ENCODE data around the gene RBMS2. TPM values are rescaled to one million over a fixed set of nuclear protein-coding genes. Genes with fewer than 3 reads are reported as not detected.

Gene RBMS2
- total and polyA plus RNA-seq, 9 of the 15 experiments (the other 6 are each of a cell fraction or from before 2014, with no cell fraction given), result 0.08 to 10.5 (median 0.31) TPM

DNA sequence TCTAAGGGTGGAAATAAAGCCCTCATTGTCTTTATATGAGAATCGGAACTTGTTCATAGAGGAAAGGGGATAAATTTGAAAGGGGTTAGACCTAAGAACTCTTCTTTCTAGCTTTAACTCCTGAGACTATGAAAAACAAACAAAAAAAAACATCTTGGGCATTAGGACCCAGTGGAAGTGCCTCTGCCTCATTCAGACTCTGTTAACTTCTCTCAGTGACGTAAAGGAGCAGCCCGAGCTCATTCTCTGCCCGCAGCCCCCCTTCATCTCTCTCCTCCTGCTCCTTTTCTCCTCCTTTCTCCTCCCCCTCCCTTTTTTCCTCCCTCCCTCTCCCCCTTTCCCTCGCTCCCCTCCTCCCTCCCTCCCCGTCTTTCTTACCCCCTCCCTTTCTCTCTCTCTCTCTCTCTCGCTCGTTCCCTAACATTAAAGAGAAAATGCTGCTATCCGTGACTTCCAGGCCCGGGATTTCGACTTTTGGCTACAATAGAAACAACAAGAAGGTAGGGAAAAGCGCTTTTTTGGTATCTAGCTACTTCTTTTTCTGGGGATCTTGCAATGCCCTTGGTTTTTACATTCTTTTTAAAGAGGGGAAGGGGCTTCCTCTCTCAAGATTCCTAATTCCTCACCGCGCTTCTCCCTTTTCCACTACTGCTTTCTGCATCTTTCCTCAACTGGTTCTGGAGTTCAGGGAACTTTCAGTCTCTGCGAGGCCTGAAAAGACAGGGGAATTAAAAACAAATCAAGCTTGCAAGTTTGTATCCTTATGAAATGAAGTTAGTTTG is at the start of gene RBMS2 (continued):
- TF ChIP-seq, protein P1, sequence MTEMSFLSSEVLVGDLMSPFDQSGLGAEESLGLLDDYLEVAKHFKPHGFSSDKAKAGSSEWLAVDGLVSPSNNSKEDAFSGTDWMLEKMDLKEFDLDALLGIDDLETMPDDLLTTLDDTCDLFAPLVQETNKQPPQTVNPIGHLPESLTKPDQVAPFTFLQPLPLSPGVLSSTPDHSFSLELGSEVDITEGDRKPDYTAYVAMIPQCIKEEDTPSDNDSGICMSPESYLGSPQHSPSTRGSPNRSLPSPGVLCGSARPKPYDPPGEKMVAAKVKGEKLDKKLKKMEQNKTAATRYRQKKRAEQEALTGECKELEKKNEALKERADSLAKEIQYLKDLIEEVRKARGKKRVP (CRISPR knock-in tag; IDR thresholded peaks at IDR 0.05), result no peak
- TF ChIP-seq, protein P2, sequence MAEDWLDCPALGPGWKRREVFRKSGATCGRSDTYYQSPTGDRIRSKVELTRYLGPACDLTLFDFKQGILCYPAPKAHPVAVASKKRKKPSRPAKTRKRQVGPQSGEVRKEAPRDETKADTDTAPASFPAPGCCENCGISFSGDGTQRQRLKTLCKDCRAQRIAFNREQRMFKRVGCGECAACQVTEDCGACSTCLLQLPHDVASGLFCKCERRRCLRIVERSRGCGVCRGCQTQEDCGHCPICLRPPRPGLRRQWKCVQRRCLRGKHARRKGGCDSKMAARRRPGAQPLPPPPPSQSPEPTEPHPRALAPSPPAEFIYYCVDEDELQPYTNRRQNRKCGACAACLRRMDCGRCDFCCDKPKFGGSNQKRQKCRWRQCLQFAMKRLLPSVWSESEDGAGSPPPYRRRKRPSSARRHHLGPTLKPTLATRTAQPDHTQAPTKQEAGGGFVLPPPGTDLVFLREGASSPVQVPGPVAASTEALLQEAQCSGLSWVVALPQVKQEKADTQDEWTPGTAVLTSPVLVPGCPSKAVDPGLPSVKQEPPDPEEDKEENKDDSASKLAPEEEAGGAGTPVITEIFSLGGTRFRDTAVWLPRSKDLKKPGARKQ (CRISPR knock-in tag; IDR thresholded peaks at IDR 0.05), result no peak
- no peak for TF ChIP-seq ZSCAN29 (IDR thresholded peaks at IDR 0.05)
- TF ChIP-seq, protein P3, sequence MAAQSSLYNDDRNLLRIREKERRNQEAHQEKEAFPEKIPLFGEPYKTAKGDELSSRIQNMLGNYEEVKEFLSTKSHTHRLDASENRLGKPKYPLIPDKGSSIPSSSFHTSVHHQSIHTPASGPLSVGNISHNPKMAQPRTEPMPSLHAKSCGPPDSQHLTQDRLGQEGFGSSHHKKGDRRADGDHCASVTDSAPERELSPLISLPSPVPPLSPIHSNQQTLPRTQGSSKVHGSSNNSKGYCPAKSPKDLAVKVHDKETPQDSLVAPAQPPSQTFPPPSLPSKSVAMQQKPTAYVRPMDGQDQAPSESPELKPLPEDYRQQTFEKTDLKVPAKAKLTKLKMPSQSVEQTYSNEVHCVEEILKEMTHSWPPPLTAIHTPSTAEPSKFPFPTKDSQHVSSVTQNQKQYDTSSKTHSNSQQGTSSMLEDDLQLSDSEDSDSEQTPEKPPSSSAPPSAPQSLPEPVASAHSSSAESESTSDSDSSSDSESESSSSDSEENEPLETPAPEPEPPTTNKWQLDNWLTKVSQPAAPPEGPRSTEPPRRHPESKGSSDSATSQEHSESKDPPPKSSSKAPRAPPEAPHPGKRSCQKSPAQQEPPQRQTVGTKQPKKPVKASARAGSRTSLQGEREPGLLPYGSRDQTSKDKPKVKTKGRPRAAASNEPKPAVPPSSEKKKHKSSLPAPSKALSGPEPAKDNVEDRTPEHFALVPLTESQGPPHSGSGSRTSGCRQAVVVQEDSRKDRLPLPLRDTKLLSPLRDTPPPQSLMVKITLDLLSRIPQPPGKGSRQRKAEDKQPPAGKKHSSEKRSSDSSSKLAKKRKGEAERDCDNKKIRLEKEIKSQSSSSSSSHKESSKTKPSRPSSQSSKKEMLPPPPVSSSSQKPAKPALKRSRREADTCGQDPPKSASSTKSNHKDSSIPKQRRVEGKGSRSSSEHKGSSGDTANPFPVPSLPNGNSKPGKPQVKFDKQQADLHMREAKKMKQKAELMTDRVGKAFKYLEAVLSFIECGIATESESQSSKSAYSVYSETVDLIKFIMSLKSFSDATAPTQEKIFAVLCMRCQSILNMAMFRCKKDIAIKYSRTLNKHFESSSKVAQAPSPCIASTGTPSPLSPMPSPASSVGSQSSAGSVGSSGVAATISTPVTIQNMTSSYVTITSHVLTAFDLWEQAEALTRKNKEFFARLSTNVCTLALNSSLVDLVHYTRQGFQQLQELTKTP (IDR thresholded peaks at IDR 0.05; ENCODE audit: low read depth in 1 of 2, partially characterized antibody in 2 of 2), result peak in 1 of 2 experiments; percentile 94
- TF ChIP-seq HMG20B (CRISPR knock-in tag; IDR thresholded peaks at IDR 0.05), result no peak
- TF ChIP-seq TOE1 (IDR thresholded peaks at IDR 0.05; ENCODE audit: borderline replicate concordance), result peak; percentile 82
- TF ChIP-seq TOE1 (CRISPR knock-in tag; IDR thresholded peaks at IDR 0.05; ENCODE audit: borderline replicate concordance, low read depth), result no peak
- 0 out of 2 replicates have a peak, but pooled peaks have one; percentile 34 for TF ChIP-seq BCOR (IDR thresholded peaks at IDR 0.05)
- no peak for TF ChIP-seq TAL1 (IDR thresholded peaks at IDR 0.05)
- TF ChIP-seq, protein P4, sequence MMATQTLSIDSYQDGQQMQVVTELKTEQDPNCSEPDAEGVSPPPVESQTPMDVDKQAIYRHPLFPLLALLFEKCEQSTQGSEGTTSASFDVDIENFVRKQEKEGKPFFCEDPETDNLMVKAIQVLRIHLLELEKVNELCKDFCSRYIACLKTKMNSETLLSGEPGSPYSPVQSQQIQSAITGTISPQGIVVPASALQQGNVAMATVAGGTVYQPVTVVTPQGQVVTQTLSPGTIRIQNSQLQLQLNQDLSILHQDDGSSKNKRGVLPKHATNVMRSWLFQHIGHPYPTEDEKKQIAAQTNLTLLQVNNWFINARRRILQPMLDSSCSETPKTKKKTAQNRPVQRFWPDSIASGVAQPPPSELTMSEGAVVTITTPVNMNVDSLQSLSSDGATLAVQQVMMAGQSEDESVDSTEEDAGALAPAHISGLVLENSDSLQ (IDR thresholded peaks at IDR 0.05), result peak; percentile 36; the same call in 1 of the 2 replicates
- no peak for TF ChIP-seq KDM2B (CRISPR knock-in tag; IDR thresholded peaks at IDR 0.05)
- TF ChIP-seq, protein P5, sequence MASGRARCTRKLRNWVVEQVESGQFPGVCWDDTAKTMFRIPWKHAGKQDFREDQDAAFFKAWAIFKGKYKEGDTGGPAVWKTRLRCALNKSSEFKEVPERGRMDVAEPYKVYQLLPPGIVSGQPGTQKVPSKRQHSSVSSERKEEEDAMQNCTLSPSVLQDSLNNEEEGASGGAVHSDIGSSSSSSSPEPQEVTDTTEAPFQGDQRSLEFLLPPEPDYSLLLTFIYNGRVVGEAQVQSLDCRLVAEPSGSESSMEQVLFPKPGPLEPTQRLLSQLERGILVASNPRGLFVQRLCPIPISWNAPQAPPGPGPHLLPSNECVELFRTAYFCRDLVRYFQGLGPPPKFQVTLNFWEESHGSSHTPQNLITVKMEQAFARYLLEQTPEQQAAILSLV (tag; IDR thresholded peaks at IDR 0.05), result no peak
- TF ChIP-seq, protein P6, sequence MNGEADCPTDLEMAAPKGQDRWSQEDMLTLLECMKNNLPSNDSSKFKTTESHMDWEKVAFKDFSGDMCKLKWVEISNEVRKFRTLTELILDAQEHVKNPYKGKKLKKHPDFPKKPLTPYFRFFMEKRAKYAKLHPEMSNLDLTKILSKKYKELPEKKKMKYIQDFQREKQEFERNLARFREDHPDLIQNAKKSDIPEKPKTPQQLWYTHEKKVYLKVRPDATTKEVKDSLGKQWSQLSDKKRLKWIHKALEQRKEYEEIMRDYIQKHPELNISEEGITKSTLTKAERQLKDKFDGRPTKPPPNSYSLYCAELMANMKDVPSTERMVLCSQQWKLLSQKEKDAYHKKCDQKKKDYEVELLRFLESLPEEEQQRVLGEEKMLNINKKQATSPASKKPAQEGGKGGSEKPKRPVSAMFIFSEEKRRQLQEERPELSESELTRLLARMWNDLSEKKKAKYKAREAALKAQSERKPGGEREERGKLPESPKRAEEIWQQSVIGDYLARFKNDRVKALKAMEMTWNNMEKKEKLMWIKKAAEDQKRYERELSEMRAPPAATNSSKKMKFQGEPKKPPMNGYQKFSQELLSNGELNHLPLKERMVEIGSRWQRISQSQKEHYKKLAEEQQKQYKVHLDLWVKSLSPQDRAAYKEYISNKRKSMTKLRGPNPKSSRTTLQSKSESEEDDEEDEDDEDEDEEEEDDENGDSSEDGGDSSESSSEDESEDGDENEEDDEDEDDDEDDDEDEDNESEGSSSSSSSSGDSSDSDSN (IDR thresholded peaks at IDR 0.05; ENCODE audit: borderline replicate concordance in 1 of 2, low read depth in 2 of 2, low read length in 2 of 2), result no peak
- no peak for TF ChIP-seq KDM5B (IDR thresholded peaks at IDR 0.05; ENCODE audit: insufficient replicate concordance, low read depth, low read length)
- TF ChIP-seq KDM1A (IDR thresholded peaks at IDR 0.05), result peak in 1 of 2 experiments; percentile 91; a peak in 2 of 4 replicates
- no peak for TF ChIP-seq EP300 (IDR thresholded peaks at IDR 0.05; ENCODE audit: low read length)

All from K562 (cell line).